Activated CD4-positive, CD25-positive, alpha-beta regulatory T cell treated with anti-CD3 and anti-CD28 coated beads, Interleukin-2, amount 50 U/mL, for 16 hours (primary cell): ENCODE data around the gene ARMC3.
"Not testable (repeated sequence)": the region's sequence is repeated elsewhere in the genome, so short reads cannot be mapped to it uniquely, and the experiment has no call there.

ENCODE experiments used
- DNase-seq: peaks from one replicate; pipeline ENCODE4 v3.0.0-alpha.2; 2020; ENCODE audit warnings: low read depth, low spot score

The ARMC3 gene

GRCh38 chr10:23047201-23048050, 119.6 kb downstream of the ARMC3 start:
- DNase-seq = no peak

GRCh38 chr10:23048191-23048590, 120.3 kb downstream of the ARMC3 start:
- DNase-seq = no peak

- DNase-seq = no peak
Measured at GRCh38 chr10:23051278-23051677, 123.4 kb downstream of the ARMC3 start.

DNA sequence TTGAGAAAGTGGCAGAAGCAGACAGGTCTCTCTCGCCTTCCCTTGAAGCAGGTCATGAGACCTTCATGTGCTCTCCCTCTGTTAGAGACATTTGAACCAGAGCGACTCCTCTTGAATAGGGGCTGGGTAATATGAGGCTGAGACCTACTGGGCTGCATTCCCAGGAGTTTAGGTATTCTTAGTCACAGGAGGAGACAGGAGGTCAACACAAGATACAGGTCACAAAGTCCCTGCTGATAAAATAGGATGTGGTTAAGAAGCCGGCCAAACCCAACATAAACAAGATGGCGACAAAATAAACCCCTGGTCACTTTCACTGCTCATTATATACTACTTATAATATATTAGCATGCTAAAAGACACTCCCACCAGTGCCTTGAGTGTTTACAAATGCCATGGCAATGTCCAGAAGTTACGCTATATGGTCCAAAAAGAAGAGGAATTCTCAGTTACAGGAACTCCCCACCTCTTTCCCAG, 124.0 kb downstream of the ARMC3 start:
- DNase-seq = no peak

DNA sequence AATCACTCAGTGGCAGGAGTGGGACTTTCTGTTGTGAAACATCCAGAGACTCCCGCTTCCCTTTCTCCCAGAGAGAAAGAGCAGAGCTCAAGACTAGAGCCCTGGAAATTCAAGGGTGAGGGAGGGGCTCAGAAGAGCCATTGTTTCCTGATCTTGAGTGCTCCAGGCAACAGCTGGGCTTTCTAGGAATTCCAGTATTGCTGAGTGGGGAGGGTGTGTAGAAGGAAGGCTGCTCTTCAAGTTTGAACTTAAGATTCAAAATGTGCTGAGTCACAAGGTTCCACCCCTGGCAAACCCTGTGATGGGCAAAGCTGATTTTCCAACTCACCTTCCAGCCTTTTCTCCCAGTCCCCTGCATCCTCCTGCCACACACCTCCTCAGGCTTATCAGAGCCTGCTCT, 125.2 kb downstream of the ARMC3 start:
- DNase-seq = no peak

DNA sequence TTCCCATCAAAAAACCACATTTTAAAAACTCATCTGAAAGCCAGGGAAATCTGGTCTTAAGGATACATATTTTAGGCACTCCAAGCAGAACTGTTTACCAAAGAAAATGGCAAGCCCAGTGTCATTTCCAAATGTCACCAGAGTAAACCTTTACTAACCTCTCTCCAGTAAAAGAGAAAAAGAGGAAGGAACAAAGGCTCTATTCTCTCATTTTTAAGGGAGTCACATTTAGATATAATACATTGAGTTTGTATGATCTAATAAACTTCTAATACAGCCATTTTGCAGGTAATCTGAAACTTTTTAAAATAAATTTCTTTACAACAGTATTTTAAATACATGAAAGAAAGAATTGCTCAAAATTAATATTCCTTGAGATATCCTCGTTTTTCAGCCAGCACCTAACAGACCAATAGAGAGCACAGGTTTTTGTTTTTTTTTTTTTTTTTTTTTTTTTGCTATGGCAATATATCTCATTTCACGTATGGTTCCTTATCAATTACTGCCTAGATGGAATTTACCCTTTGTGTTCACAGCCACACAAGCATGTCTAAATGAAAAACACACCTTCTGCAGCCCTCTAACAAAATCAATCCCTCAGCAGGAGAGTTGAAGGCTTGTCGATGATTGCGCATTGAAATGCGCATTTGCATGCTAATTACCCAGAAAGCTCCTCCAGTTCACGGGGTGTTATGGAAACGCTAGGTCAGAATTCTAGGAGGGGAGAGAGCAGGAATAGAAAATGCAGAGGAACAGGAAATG, 127.8 kb downstream of the ARMC3 start:
- no peak for DNase-seq

- DNase-seq = no peak
Measured at GRCh38 chr10:23056186-23056579, 128.3 kb downstream of the ARMC3 start.

DNA sequence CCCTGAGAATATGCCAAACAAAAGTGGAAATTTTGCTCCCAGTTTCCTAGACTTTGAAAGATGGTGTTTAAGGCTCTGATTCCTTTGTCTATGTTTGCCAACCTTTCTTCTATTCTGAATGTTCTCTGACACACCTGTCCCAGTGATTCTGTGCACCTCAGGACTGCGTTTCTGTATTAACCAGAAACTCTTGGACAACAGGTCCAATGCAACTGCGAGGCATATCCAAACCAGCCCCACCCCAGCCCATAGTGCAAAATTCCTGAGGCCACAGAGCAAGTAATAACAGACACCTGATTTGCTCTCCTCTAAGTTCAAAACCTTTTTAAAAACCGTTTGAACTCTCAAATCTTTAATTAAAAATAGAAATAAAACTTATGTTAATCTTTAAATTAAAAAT, 130.5 kb downstream of the ARMC3 start:
- DNase-seq = no peak

GRCh38 chr10:23060918-23061317, 133.1 kb downstream of the ARMC3 start:
- no peak for DNase-seq

DNA sequence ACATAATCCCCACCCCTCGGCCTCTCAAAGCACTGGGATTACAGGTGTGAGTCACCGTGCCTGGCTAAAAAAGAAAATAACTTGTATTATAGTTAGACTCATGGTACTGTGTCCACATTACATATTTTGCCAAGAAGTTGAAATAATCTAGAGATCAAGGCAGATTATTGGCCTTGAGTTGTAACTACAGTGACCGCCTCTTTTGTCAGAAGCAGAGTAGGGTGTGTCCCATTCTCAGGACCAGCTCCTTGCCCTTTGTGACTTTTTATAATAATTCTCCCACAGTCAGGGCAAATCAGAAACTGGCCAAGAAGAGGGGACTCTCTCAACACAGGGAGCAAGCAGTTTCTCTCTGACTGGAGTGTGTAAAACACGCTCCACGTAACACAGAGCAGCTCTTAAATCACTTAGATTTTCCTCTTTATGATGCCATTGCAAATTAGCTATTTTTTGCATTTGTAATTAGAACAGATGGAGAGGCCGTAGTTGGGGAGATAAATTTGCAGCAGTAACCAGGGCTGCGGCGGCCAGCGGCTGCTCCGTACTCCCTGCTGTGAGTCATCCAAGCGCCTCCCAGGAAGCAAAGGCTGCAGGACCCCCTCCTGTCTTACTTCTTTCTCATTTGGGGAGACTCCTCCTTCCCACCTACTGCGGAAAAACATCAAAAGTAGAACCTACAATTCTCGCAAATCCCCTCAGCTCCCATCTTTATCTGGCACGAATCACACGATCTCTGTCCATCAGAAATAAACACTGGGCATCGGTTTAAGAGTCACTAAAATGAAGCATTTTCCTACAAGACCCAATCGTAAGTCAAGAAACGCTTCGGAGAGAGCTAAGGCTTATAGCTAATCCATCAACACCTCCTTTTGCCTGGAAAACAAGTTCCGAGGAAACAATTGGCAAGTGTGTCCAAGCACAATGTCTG, 135.5 kb downstream of the ARMC3 start:
- no peak for DNase-seq

GRCh38 chr10:23063973-23064812, 136.3 kb downstream of the ARMC3 start:
- DNase-seq = no peak

GRCh38 chr10:23064813-23065114, 136.9 kb downstream of the ARMC3 start:
- DNase-seq = not testable (repeated sequence)

GRCh38 chr10:23065181-23065948, 137.5 kb downstream of the ARMC3 start:
- DNase-seq = no peak

DNA sequence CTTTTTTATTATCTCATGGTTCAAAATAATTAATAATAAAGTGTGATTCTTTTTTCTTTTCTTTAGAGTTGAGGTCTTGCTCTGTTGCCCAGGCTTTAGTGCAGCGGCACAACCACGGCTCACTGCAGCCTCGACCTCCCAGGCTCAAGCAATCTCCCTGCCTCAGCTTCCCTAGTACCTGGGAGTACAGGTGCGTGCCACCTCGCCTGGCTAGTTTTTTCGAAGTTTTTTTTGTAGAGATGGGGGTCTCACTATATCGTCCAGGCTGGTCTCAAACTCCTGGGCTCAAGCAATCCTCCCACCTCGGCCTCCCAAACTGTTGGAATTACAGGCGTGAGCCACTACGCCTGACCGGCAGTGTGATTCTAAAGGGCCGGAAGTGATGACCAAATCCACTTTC, 139.5 kb downstream of the ARMC3 start:
- DNase-seq = no peak

- DNase-seq = peak; percentile 34
Measured at GRCh38 chr10:23067939-23068775, 140.3 kb downstream of the ARMC3 start.

GRCh38 chr10:23069019-23069815, 141.4 kb downstream of the ARMC3 start:
- DNase-seq = no peak

GRCh38 chr10:23070092-23070912, 142.4 kb downstream of the ARMC3 start:
- DNase-seq = not testable (repeated sequence)

- DNase-seq = no peak
Measured at GRCh38 chr10:23070913-23071218, 143.0 kb downstream of the ARMC3 start.
